Neuron (in vitro differentiated cells): ENCODE data around the gene HIPK3.
"Not testable (repeated sequence)": the region's sequence is repeated elsewhere in the genome, so short reads cannot be mapped to it uniquely, and the experiment has no call there.

Experiments
- H2AFZ ChIP-seq: one replicate; pipeline ENCODE4 v1.6.1; 2013; ENCODE audit warnings: low read depth, mild to moderate bottlenecking, inconsistent platforms, low read length, moderate library complexity
- H3K27me3 ChIP-seq: one replicate; pipeline ENCODE4 v1.6.1; 2013; ENCODE audit warnings: low read length; ENCODE audit not compliant: insufficient read depth
- H3K36me3 ChIP-seq: one replicate; pipeline ENCODE4 v1.6.1; 2013; ENCODE audit warnings: low read length; ENCODE audit not compliant: insufficient read depth
- H3K4me1 ChIP-seq: one replicate; pipeline ENCODE4 v1.6.1; 2013; ENCODE audit warnings: low read length; ENCODE audit not compliant: insufficient read depth
- H3K4me3 ChIP-seq: 2 replicates; pipeline ENCODE4 v1.5.1; 2013; ENCODE audit warnings: mild to moderate bottlenecking, low read length, moderate library complexity
- H3K9me3 ChIP-seq: one replicate; pipeline ENCODE4 v1.6.1; 2013; ENCODE audit warnings: low read length

The HIPK3 gene

DNA sequence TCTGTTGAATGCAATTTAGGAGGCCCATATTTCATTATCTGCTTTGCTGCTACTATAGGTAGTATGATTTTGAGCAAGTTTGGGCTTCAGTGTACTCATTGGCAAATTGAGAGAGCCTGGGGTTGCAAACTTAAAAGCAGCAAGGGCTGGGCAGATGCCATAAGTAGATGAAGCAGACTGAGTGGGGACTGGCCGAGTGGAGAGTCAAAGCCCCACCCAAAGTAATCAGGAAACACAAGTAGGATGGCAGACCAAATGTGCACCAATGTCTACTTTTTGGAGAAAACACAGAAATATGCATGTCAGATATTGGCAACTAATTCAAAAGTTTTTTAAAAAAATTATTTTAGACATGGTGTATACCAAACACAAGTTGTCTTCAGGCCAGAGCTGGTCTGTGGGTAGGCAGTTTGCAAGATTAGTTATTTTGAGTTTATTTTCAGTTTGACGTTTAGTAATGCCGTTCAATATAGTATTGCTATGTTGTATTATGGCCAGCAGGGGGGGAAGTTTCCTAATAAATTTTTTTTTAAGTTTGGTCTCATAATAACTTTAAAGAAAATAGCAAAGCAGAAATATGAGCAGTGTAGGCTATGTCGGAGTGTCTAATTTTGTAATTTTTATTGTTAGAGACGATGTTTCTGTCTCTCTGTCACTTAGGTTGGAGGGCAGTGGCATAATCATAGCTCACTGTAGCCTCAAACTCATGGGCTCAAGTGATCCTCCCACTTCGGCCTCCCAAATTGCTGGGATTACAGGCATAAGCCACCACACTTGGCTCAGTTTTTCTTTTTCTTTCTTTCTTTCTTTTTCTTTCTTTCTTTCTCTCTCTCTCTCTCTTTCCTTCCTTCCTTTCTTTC lies 105.1 kb downstream of the HIPK3 start:
- H3K36me3 ChIP-seq = no peaks in the 10 kb centered on the region
- no peaks in the 10 kb centered on the region for H3K27me3 ChIP-seq
- H2AFZ ChIP-seq = no peak overlapping the region
- no peak overlapping the region for H3K4me3 ChIP-seq
- H3K4me1 ChIP-seq = no peaks in the 10 kb centered on the region
- H3K9me3 ChIP-seq = no peaks in the 10 kb centered on the region

GRCh38 chr11:33366918-33367317 lies 109.7 kb downstream of the HIPK3 start:
- Histone ChIP-seq H3K36me3 (no peaks in the 10 kb centered on the region), H3K4me1 (no peaks in the 10 kb centered on the region), H3K27me3 (no peaks in the 10 kb centered on the region), H3K9me3 (no peaks in the 10 kb centered on the region), H2AFZ (no peak overlapping the region), H3K4me3 (no peak overlapping the region)

- not testable (repeated sequence) for H3K4me1 ChIP-seq, H2AFZ ChIP-seq, H3K27me3 ChIP-seq, H3K4me3 ChIP-seq, H3K9me3 ChIP-seq, H3K36me3 ChIP-seq
Measured at GRCh38 chr11:33368475-33368874, 111.3 kb downstream of the HIPK3 start.

DNA sequence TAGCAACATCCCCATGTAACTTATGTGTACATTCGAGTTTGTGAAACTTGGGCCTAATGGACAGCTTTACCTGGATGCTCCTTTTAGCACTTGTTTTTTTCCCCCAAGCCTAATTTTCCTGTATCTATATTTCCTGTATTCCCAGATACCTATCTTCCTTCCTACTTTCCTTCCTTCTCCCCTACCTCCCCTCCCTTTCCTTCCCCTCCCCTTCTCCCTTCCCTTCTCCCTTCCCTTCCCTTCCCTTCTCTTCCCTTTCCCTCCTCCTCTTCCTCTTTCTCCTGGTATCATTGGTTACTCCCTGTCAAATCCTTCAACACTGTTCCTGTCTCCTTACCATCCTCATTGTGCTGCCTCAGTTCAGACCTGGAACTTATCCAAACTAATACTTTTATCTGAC lies 111.8 kb downstream of the HIPK3 start:
- Histone ChIP-seq H3K36me3 (no peaks in the 10 kb centered on the region), H3K27me3 (no peaks in the 10 kb centered on the region), H3K4me1 (no peaks in the 10 kb centered on the region), H2AFZ (no peak overlapping the region), H3K9me3 (no peaks in the 10 kb centered on the region), H3K4me3 (no peak overlapping the region)

DNA sequence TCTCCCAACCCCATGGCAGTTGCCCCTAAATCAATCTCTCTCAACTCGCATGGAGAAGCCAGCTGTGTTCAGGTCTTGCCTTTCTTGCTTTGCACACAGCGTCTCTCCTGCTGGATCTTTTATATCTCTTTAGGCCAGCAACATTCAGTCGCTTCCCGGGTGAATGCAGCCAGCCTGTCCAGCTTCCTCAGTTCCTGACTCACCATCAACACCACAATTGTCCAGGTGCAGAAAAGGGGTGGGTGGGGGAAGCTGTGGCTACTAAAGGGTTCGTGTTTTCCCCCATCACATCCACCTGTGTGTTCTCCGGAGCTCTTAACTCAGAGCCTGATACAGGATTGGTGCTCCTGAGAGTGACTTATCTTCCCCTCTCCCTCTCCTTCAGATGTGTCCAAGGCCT lies 116.5 kb downstream of the HIPK3 start:
- Histone ChIP-seq H3K9me3 (no peaks in the 10 kb centered on the region), H3K4me3 (no peak overlapping the region), H3K36me3 (no peaks in the 10 kb centered on the region), H2AFZ (no peak overlapping the region), H3K4me1 (peaks cover 21% of the 10 kb centered on the region), H3K27me3 (no peaks in the 10 kb centered on the region)

DNA sequence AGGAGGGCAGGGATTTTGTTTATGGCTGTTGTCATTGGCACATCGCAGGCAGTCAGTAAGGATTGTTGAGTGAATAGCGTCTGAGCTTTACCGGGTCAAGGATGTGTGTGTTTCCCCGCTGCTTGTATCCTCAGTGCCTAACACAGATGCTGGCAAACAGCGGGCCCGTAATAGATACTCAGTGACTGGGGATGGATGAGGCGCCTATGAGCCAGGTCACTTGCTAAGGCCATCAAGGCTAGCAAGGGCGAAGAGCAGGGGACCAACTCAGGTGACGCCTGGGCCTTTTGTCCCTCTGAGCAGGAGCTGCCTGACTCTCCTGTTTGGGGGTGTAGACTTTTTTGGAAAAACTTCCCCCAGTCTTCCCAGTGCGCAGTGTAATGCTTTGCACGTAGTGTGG lies 118.1 kb downstream of the HIPK3 start:
- H3K36me3 ChIP-seq = no peaks in the 10 kb centered on the region
- peak overlapping the region; percentile 75 for H2AFZ ChIP-seq
- H3K27me3 ChIP-seq = no peaks in the 10 kb centered on the region
- peak overlapping the region; percentile 61 for H3K4me3 ChIP-seq
- H3K9me3 ChIP-seq = no peaks in the 10 kb centered on the region
- peaks cover 21% of the 10 kb centered on the region for H3K4me1 ChIP-seq

GRCh38 chr11:33375688-33376311 lies 118.6 kb downstream of the HIPK3 start, which contains the start of gene KIAA1549L:
Gene KIAA1549L (plus strand): TSS chr11:33376108.
- Histone ChIP-seq H3K9me3 (no peaks in the 10 kb centered on the region), H2AFZ (peak within 1 kb of the TSS; percentile 75), H3K4me3 (peak within 1 kb of the TSS; percentile 61), H3K36me3 (no peaks in the 10 kb centered on the region), H3K4me1 (peaks cover 21% of the 10 kb centered on the region), H3K27me3 (no peaks in the 10 kb centered on the region)

- Histone ChIP-seq H2AFZ (peak overlapping the region; percentile 75), H3K36me3 (no peaks in the 10 kb centered on the region), H3K4me1 (peaks cover 21% of the 10 kb centered on the region), H3K27me3 (no peaks in the 10 kb centered on the region), H3K9me3 (no peaks in the 10 kb centered on the region), H3K4me3 (peak overlapping the region; percentile 61)
Measured at GRCh38 chr11:33376331-33377310, 119.4 kb downstream of the HIPK3 start.

- no peaks in the 10 kb centered on the region for H3K36me3 ChIP-seq
- peak overlapping the region; percentile 61 for H3K4me3 ChIP-seq
- no peaks in the 10 kb centered on the region for H3K9me3 ChIP-seq
- peaks cover 21% of the 10 kb centered on the region for H3K4me1 ChIP-seq
- H2AFZ ChIP-seq = no peak overlapping the region
- no peaks in the 10 kb centered on the region for H3K27me3 ChIP-seq
Measured at GRCh38 chr11:33377412-33378370, 120.5 kb downstream of the HIPK3 start.

- Histone ChIP-seq H3K4me1 (peaks cover 21% of the 10 kb centered on the region), H3K36me3 (no peaks in the 10 kb centered on the region), H2AFZ (no peak overlapping the region), H3K4me3 (no peak overlapping the region), H3K9me3 (no peaks in the 10 kb centered on the region), H3K27me3 (no peaks in the 10 kb centered on the region)
Measured at GRCh38 chr11:33379947-33380346, 122.8 kb downstream of the HIPK3 start.

DNA sequence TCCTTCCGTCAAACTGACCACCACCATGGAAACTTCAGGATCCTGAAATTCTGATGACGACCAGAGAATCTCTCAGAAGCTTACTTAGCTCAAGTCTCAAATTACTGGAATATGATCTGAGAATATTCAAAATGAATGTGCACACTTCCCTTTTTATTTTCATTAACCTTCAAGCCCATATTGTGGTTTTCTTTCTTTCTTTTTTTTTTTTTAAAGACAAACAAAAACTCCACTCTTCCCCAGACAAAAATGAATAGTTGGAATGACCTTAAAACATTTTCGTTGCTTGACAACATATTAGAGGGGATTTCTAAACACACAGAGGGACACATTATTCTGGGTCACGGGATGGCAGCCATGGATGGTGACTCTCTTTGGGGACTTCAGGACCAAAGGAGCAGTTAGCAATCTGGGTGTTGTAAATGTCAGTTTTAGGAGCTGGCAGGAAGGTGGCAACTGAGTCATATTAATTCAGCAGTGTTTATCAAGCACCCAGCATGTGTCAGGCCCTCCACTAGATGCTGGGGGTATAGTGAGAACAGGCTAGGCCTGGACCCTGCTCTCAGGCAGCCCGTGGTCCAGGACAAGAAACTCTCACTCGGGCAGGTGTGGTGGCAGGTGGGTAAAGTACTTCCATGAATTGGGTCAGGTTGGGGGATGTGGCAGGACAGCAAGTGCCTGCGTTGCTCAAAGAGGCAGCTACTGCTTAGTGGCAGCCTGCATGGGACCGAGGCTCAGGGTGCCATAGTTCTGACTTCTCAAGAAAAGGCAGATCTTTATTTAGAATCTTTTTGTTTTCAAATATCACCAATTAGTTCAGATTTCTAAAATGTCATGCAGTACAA lies 126.1 kb downstream of the HIPK3 start:
- H2AFZ ChIP-seq = no peak overlapping the region
- peaks cover 3% of the 10 kb centered on the region for H3K9me3 ChIP-seq
- no peaks in the 10 kb centered on the region for H3K36me3 ChIP-seq
- peaks cover 2% of the 10 kb centered on the region for H3K4me1 ChIP-seq
- H3K27me3 ChIP-seq = no peaks in the 10 kb centered on the region
- no peak overlapping the region for H3K4me3 ChIP-seq
